LNCAP (cell line): ENCODE results near the gene RASAL2.

Experiments
- TF ChIP-seq, protein P1 (sequence below): fragments of 450-650 bp; IDR thresholded peaks from 2 replicates; pipeline ENCODE4 v1.5.1; 2017; ENCODE audit warnings: mild to moderate bottlenecking

The RASAL2 gene

DNA sequence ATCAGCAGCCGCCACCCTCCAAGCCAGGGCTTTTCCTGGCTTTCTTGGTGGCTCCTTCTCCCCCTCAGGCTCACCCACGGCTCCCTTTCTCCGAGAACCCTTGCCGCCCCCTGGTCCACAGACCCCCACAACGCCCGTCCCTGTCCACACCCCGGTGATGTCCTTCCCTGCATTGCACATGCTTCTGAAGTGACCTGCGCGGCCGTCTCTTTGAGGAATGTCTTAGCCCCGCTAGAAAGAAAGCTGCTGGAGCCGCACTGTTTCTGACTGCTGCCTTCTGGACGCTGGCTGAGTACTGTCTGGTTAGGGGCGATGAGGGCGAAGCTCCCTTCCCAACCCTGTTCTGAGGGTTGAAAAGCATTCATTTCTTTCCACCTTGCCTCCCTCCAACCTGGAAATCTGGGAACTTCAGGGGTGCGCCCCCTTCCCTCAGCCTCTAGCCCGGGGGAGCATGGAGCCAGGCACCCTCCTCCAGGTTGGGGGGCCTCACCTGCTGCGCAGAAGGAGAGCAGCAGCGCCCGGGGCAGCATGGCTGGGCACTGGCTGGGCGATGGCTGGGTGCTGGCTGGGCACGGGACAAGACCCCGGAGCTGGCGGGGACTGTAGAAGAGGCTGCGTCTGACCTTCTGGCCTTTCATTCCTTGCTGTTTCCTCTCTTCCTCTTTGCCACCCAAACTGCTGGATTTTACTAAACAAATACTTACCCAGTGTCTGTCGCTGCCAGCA, 402.7 kb downstream of the RASAL2 start, which contains the start of gene CLEC20A:
Gene CLEC20A, minus strand, starts transcription at position 555 of the 726 bp plus-strand sequence. Its CDS starts 25 bp downstream, at position 530.
- TF ChIP-seq, protein P1, sequence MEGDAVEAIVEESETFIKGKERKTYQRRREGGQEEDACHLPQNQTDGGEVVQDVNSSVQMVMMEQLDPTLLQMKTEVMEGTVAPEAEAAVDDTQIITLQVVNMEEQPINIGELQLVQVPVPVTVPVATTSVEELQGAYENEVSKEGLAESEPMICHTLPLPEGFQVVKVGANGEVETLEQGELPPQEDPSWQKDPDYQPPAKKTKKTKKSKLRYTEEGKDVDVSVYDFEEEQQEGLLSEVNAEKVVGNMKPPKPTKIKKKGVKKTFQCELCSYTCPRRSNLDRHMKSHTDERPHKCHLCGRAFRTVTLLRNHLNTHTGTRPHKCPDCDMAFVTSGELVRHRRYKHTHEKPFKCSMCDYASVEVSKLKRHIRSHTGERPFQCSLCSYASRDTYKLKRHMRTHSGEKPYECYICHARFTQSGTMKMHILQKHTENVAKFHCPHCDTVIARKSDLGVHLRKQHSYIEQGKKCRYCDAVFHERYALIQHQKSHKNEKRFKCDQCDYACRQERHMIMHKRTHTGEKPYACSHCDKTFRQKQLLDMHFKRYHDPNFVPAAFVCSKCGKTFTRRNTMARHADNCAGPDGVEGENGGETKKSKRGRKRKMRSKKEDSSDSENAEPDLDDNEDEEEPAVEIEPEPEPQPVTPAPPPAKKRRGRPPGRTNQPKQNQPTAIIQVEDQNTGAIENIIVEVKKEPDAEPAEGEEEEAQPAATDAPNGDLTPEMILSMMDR = no peak

DNA sequence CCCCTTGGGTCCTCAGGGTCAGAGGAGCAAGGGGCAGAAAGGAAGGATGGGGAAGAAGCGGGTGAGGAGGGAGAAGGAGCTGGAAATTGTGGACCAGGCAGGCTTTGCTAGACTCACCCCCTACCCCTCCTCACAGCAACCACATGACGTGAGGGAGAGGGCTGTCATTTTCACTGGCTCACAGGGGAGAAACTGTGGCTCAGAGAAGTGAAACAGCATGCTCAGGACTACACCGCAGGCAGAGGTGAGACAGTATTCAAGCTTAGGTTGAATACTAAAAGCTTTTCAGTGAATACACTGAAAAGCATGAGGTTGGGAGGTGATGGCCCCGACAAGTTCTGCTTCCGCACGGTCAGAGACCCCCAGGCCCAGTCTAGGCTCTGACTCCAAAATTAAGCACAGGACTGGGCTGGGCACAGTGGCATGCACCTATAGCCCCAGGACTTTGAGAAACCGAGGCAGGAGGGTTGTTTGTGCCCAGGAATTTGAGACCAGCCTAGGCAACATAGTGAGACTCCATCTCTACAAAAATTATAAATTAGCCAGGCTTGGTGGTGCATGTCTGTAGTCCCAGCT, 404.1 kb downstream of the RASAL2 start:
- TF ChIP-seq, protein P1 = no peak

DNA sequence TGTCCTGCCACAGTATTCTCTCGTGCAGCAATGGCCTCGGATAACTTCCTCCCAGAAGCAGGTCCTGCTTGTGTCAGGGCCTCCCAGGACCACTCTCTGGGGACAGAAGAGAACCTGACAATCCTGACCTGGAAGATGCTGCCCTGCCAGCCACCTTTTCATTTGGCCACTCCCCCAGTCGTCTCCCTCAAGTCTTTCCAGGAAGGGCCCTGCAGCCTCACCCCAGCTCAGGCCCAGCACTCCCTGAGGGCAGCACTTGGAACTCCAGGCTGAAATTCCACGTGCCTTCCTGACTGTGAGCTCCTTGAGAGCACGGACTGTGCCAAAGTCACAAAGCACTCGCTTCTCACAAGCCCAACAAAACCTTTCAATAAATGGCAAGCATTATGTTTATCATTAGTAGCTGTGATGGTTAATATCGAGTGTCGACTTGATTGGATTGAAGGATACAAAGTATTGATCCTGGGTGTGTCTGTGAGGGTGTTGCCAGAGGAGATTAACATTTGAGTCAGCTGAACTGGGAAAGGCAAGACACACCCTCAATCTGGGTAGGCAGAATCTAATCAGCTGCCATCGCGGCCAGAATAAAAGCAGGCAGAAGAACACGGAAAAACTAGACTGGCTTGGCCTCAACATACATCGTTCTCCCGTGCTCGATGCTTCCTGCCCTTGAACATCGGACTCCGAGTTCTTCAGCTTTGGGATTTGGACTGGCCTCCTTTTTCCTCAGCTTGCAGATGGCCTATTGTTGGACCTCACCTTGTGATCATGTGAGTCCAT, 405.2 kb downstream of the RASAL2 start:
- TF ChIP-seq, protein P1 = no peak

DNA sequence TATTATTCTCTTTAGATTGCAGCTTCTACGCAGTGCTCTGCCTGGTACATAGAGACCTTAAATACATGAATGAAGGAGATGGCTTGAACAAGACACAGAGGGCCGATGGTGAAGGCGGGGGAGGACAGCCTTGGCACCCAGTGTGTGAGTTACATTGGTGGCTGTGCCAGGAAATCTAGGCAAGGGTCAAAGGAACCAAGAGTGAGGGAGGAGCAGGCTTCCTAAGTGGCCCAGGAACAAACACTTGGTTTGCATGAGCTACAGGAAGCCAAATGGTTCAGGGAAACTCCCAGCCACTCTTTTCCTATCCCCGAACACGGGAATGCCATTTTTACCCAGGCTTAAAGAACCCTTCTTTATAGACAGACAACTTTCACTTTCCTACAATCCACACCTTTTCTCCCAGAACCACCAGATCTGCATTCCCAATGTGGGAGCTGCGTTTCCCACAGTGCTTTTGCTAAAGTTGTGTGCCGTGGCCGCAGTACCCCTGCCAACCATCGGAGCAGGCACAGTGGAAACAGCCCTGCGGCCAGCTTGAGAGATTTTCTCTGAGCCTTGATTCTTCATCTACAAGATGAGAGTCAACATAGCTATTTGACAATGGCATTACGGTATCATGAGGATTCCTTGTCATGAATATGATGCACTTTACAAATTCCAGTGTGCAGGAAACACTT, 406.3 kb downstream of the RASAL2 start:
- TF ChIP-seq, protein P1 = no peak

DNA sequence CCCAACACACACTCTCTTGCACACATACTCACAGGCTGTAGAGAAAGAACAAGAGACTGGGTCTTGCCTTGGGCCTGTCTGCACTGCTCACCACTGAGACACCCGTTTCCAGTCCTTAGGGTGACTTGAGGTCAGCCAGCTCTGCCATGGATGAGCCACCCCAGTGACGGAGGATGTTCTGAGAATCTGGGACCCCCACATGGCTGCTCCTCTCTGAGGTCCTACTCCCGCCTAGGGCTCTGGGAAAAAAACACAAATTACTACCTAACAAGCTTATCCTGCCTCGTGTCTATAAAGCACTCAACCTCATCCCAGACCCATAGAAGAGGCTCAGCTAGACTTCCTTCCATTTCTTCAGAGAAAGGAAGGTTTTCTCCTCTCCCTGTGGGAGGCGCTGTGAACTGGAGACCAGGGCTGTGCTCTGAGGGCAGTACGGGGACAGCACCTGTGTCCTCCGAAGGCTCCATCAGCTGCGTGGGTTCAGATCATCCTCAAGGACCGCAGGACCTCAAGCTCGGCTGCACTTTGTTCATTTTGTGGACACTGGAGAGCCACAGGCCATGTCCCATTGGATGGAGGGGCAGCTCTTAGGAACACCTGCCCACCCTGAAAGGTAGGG, 407.1 kb downstream of the RASAL2 start:
- TF ChIP-seq, protein P1 = no peak

DNA sequence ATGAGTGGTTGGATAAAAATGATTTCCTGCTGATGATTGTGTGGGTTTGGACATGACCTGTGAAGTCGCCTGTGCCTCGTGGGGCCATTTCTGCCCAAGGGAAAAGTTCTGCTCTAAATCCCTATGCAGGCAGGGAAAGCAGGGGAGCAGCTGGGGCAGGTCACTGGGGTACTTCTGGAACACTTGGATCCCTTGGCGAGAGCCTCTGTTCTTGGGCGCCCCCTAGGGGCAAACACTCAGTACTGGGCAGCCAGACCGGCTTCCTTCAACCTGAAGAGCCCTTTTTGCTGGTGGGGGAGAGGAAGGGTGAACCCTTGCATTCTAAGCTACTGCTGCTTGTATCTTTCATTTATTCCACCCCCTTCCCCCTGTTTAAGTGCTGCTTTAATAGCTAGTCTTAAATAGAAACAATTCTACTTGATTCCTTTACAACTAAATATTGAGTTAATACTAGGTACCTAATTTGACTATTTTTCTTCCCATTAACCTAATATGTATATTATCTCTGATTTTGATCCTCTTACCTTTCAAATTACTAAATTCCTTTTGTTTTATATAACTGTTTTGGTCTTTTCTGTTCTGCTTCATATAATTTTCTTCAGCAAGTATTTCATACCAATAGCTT, 407.9 kb downstream of the RASAL2 start:
- TF ChIP-seq, protein P1 = peak; percentile 97
